ENCODE data around the gene KRT1. TPM values are rescaled to one million over a fixed set of nuclear protein-coding genes. Genes with fewer than 3 reads are reported as not detected.

The KRT1 gene
- total RNA-seq, 1 donor from 2014 or later: not detected

DNA sequence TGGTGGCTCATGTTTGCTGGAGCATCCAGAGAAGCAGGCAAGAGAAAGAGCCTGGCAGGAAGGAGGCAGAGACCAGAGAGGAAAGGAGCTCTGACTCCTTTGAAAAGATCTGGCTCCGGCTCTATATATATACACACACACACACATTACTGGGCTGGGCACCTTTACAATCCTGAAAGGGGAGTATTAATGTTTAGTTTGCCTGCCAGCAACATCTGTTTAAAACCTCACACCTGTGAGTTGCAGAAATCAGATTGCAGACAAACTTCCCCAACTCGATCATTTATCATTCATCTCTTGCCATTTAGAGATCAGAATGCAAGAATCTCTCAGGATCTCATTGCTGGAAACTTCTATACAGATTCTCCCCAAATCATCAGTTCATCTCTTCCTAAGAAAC is 23.2 kb upstream of the KRT1 start, which contains the start of gene KRT77:
Gene KRT77, minus strand, starts transcription at position 101 of the 400 bp plus-strand sequence. Its CDS starts 90 bp downstream, at position 11.
- H3K27me3 ChIP-seq (ENCODE audit: insufficient read depth, low read length): peaks cover 13% of the 10 kb centered on the region

DNA sequence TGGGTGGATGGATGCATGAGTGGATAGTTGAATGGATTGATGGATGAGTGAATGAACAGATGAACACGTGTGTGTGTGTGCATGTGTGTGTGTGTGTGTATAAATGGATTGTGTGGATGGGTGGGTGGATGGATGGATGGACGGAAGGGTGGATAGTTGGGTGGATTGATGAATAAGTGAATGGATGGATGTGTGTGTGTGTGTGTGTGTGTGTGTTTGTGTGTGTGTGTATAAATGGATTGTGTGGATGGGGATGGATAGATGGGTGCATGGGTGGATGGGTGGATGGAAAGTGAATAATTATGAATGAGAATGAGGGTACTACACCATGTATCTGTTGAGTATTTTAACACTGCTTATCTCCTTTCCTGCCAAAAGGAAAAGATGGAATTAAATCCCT is 22.1 kb upstream of the KRT1 start:
- Histone ChIP-seq H3K36me3 (ENCODE audit: insufficient read depth, low read length) (no peaks in the 10 kb centered on the region), H3K27me3 (ENCODE audit: insufficient read depth, low read length) (peaks cover 16% of the 10 kb centered on the region), H3K9ac (ENCODE audit: low read length) (no peak overlapping the region), H3K27ac (ENCODE audit: low read depth, low read length) (no peak overlapping the region), H3K4me2 (ENCODE audit: low read length) (no peak overlapping the region), H3K4me1 (ENCODE audit: insufficient read depth, low read length) (no peaks in the 10 kb centered on the region), H3K9me3 (ENCODE audit: insufficient read depth, low read depth, low read length) (no peaks in the 10 kb centered on the region), H2AFZ (ENCODE audit: low read depth, low read length) (no peak overlapping the region), H3K4me3 (ENCODE audit: insufficient read depth, low read depth, low read length) (no peak overlapping the region), H3K79me2 (ENCODE audit: insufficient read depth, low read length) (no peaks in the 10 kb centered on the region), H4K20me1 (ENCODE audit: insufficient read depth, low read length) (no peaks in the 10 kb centered on the region)
- Mint-ChIP-seq H3K4me1 (ENCODE audit: low read depth, unreplicated experiment) (no peaks in the 10 kb centered on the region), H3K27me3 (ENCODE audit: low read depth, unreplicated experiment) (peaks cover 80% of the 10 kb centered on the region), H3K36me3 (ENCODE audit: low read depth, unreplicated experiment) (no peaks in the 10 kb centered on the region), H3K4me3 (ENCODE audit: unreplicated experiment) (no peak overlapping the region), H3K27ac (ENCODE audit: unreplicated experiment) (no peak overlapping the region), H3K9me3 (ENCODE audit: unreplicated experiment) (no peaks in the 10 kb centered on the region)
- FAIRE-seq (no peak), DNase-seq (ENCODE audit: low read depth) (no peak)
- no peak for TF ChIP-seq EZH2 (IDR thresholded peaks at IDR 0.05; ENCODE audit: insufficient read depth, low read length)
- TF ChIP-seq, protein P1, sequence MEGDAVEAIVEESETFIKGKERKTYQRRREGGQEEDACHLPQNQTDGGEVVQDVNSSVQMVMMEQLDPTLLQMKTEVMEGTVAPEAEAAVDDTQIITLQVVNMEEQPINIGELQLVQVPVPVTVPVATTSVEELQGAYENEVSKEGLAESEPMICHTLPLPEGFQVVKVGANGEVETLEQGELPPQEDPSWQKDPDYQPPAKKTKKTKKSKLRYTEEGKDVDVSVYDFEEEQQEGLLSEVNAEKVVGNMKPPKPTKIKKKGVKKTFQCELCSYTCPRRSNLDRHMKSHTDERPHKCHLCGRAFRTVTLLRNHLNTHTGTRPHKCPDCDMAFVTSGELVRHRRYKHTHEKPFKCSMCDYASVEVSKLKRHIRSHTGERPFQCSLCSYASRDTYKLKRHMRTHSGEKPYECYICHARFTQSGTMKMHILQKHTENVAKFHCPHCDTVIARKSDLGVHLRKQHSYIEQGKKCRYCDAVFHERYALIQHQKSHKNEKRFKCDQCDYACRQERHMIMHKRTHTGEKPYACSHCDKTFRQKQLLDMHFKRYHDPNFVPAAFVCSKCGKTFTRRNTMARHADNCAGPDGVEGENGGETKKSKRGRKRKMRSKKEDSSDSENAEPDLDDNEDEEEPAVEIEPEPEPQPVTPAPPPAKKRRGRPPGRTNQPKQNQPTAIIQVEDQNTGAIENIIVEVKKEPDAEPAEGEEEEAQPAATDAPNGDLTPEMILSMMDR (IDR thresholded peaks at IDR 0.05; ENCODE audit: insufficient read depth, low read depth, low read length): no peak

More for the DNA sequence above, 23.2 kb upstream of the KRT1 start, which contains the start of gene KRT77:
- Histone ChIP-seq H3K79me2 (ENCODE audit: insufficient read depth, low read length) (no peaks in the 10 kb centered on the region), H3K4me2 (ENCODE audit: low read length) (no peak within 1 kb of the TSS), H3K36me3 (ENCODE audit: insufficient read depth, low read length) (no peaks in the 10 kb centered on the region), H3K27ac (ENCODE audit: low read depth, low read length) (no peak within 1 kb of the TSS), H4K20me1 (ENCODE audit: insufficient read depth, low read length) (no peaks in the 10 kb centered on the region), H3K4me3 (ENCODE audit: insufficient read depth, low read depth, low read length) (no peak within 1 kb of the TSS), H2AFZ (ENCODE audit: low read depth, low read length) (no peak within 1 kb of the TSS), H3K4me1 (ENCODE audit: insufficient read depth, low read length) (no peaks in the 10 kb centered on the region), H3K9me3 (ENCODE audit: insufficient read depth, low read depth, low read length) (no peaks in the 10 kb centered on the region), H3K9ac (ENCODE audit: low read length) (no peak within 1 kb of the TSS)
- DNase-seq (ENCODE audit: low read depth) (no peak), FAIRE-seq (no peak)
- Mint-ChIP-seq H3K4me1 (ENCODE audit: low read depth, unreplicated experiment) (no peaks in the 10 kb centered on the region), H3K27me3 (ENCODE audit: low read depth, unreplicated experiment) (peaks cover 74% of the 10 kb centered on the region), H3K36me3 (ENCODE audit: low read depth, unreplicated experiment) (no peaks in the 10 kb centered on the region), H3K9me3 (ENCODE audit: unreplicated experiment) (no peaks in the 10 kb centered on the region), H3K4me3 (ENCODE audit: unreplicated experiment) (no peak within 1 kb of the TSS), H3K27ac (ENCODE audit: unreplicated experiment) (no peak within 1 kb of the TSS)
- TF ChIP-seq, protein P1 (IDR thresholded peaks at IDR 0.05; ENCODE audit: insufficient read depth, low read depth, low read length): no peak
- TF ChIP-seq EZH2 (IDR thresholded peaks at IDR 0.05; ENCODE audit: insufficient read depth, low read length): no peak

DNA sequence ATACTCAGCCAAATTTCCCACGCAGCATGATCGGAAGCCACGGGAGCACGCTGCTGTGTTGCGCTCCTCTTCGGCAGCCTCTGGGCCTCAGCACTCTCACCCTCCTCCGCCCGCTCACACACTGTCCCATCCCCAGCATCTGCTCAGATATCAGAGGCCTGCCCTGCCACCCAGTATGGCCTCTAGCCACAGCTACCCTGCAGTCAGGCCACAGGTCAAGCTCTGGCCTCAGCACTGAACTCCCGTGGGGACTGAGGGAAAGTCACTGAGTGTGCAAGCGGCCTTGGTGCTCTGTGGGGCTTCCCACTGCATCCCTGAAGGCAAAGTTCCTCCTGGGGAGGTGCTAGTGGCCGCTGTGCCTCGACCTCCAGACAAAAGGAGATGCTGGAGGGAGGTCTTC is 21.1 kb upstream of the KRT1 start:
- TF ChIP-seq EZH2 (IDR thresholded peaks at IDR 0.05; ENCODE audit: insufficient read depth, low read length): no peak
- TF ChIP-seq, protein P1 (IDR thresholded peaks at IDR 0.05; ENCODE audit: insufficient read depth, low read depth, low read length): no peak
- Histone ChIP-seq H3K9me3 (ENCODE audit: insufficient read depth, low read depth, low read length) (no peaks in the 10 kb centered on the region), H3K4me2 (ENCODE audit: low read length) (no peak overlapping the region), H3K27me3 (ENCODE audit: insufficient read depth, low read length) (peaks cover 16% of the 10 kb centered on the region), H2AFZ (ENCODE audit: low read depth, low read length) (no peak overlapping the region), H4K20me1 (ENCODE audit: insufficient read depth, low read length) (no peaks in the 10 kb centered on the region), H3K36me3 (ENCODE audit: insufficient read depth, low read length) (no peaks in the 10 kb centered on the region), H3K9ac (ENCODE audit: low read length) (no peak overlapping the region), H3K4me3 (ENCODE audit: insufficient read depth, low read depth, low read length) (no peak overlapping the region), H3K27ac (ENCODE audit: low read depth, low read length) (no peak overlapping the region), H3K4me1 (ENCODE audit: insufficient read depth, low read length) (no peaks in the 10 kb centered on the region), H3K79me2 (ENCODE audit: insufficient read depth, low read length) (no peaks in the 10 kb centered on the region)
- FAIRE-seq (no peak), DNase-seq (ENCODE audit: low read depth) (no peak)
- Mint-ChIP-seq H3K9me3 (ENCODE audit: unreplicated experiment) (no peaks in the 10 kb centered on the region), H3K4me3 (ENCODE audit: unreplicated experiment) (peak overlapping the region; percentile 15), H3K36me3 (ENCODE audit: low read depth, unreplicated experiment) (no peaks in the 10 kb centered on the region), H3K27me3 (ENCODE audit: low read depth, unreplicated experiment) (peaks cover 82% of the 10 kb centered on the region), H3K27ac (ENCODE audit: unreplicated experiment) (no peak overlapping the region), H3K4me1 (ENCODE audit: low read depth, unreplicated experiment) (no peaks in the 10 kb centered on the region)

Measured in astrocyte (in vitro differentiated cells and primary cell).